Adrenal gland (tissue), 12 donors: Measurements from ENCODE around the gene ABCC5. TPM values are rescaled to one million over a fixed set of nuclear protein-coding genes. Genes with fewer than 3 reads are reported as not detected.
"Not testable (repeated sequence)": the region's sequence is repeated elsewhere in the genome, so short reads cannot be mapped to it uniquely, and the experiment has no call there.

ENCODE experiments used
- DNase-seq, 7 donors: peaks; one replicate each; pipeline ENCODE4 v3.0.0-alpha.2; 2019 to 2020
- H3K27ac ChIP-seq, 5 donors: fragments of 200-600 bp; sonication (generic) in 4 of 5; 1 replicate in 3 of 5; 2 replicates in 2 of 5; pipeline versions ENCODE4 v1.5.1 to v1.8.0; 2016 to 2020; ENCODE audit warnings: mild to moderate bottlenecking in 1 of 5
- H3K27me3 ChIP-seq: fragments of 200-600 bp; 2 replicates; pipeline ENCODE4 v1.8.0; 2021
- H3K36me3 ChIP-seq, 2 donors: fragments of 200-600 bp; replicated peaks in 1 of 2; 1 replicate in 1 of 2; 2 replicates in 1 of 2; pipeline versions ENCODE4 v1.5.1 to v1.8.0; 2018 to 2022
- H3K4me1 ChIP-seq, 2 donors: fragments of 200-600 bp; replicated peaks in 1 of 2; 1 replicate in 1 of 2; 2 replicates in 1 of 2; pipeline versions ENCODE4 v1.5.1 to v1.8.0; 2018 to 2021
- H3K4me3 ChIP-seq, 4 donors: fragments of 200-600 bp; sonication (generic) in 3 of 4; one replicate each; pipeline ENCODE4 v1.5.1; 2016 to 2018
- H3K9me3 ChIP-seq, 3 donors: fragments of 200-600 bp; sonication (generic) in 1 of 3; replicated peaks in 1 of 3; 1 replicate in 2 of 3; 2 replicates in 1 of 3; pipeline versions ENCODE4 v1.5.1 to v1.8.0; 2016 to 2021
- POLR2A ChIP-seq, 2 donors: fragments of 450-650 bp; IDR thresholded peaks; one replicate each; pipeline ENCODE4 v1.6.1; 2017; ENCODE audit warnings: antibody characterized with exemption in 2 of 2, mild to moderate bottlenecking in 2 of 2, moderate library complexity in 1 of 2
- WGBS, 4 donors: extraction: QIAGEN DNeasy Blood & Tissue Kit in 2 of 4; methylation state at CpG; one replicate each; pipeline versions ENCODE4 v1.1.5 to v1.1.7; 2013 to 2017; 5-methylcytosine and 5-hydroxymethylcytosine counted together
- intact Hi-C, 2 donors: fragments of 100-400 bp; cut with DNase I; formaldehyde crosslinking; loops; one replicate each; pipeline versions ENCODE4 v1.14.1 to v1.15.0; 2022 to 2023
- polyA plus RNA-seq, 3 donors: library from polyadenylated mRNA; stranded (reverse); fragments of 200-250 nt in 2 of 3; fragments of 350-450 nt in 1 of 3; fragmentation: Illumina TruSeq in 1 of 3; extraction: RNeasy Lipid Tissue Mini Kit (QIAGEN cat#74804) in 1 of 3; gene quantifications; one replicate each; pipeline ENCODE4 v1.2.3, GENCODE V29; 2013 to 2014
- total RNA-seq, 9 donors: library from RNA; depleted of rRNA in 4 of 9; stranded (reverse); fragments of >200 nt in 4 of 9; fragments of 120-200 nt in 1 of 9; fragmentation: NEBNext Ultra II Directional in 1 of 9; extraction: Animal tissue kit (Norgen Biotek cat#: 25700) in 1 of 9; gene quantifications; one replicate each; pipeline versions ENCODE4 v1.1.0 to v1.2.4, GENCODE V29; 2013 to 2023
- TF ChIP-seq, protein P1 (sequence below), 6 experiments: fragments of 450-650 bp in 4 of 6; fragments of 200-600 bp in 2 of 6; sonication (generic) in 1 of 6; IDR thresholded peaks; 1 replicate in 5 of 6; 2 replicates in 1 of 6; pipeline versions ENCODE4 v1.5.1 to v1.8.0; 2016 to 2021; ENCODE audit warnings: antibody characterized with exemption in 6 of 6, mild to moderate bottlenecking in 2 of 6, moderate library complexity in 1 of 6
- donor health status: healthy with polysubstance abuse.
- donor health status: Bipolar disorder and iron deficiency.
- donor health status: DM: yes; HTN: yes; CAD: no.
- donor health status: DM: no; HTN: no; CAD: no.
- donor health status: DM: no; HTN: no; CAD: no.
- donor health status: DM: yes; HTN: yes; CAD: no.

The ABCC5 gene
- total and polyA plus RNA-seq, 12 donors = 11.4 to 53.9 (median 25.0) TPM

DNA sequence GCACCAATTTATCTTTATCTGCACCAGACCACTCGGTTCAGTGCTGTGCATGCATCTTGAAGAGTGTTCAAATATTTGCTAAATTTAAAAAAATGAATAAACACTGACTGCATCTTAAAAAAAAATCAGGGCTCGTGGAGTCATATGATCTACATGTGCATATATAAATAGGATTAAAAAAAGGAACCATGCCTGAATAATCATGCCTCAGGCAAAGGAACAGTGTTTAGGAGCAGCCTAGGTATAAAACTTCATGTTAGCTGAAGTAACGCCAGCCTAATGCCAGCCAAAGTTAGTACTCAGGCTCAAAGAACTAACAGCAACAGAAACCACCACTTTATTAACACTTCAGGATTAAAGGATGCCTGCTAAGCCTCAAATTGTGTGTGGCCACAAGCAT lies 9.5 kb downstream of the ABCC5 start:
- no peak for DNase-seq
- Histone ChIP-seq H3K4me1 (peaks cover 0 to 32% of the 10 kb centered on the region in 2 donors), H3K27me3 (no peaks in the 10 kb centered on the region), H3K4me3 (no peak overlapping the region), H3K9me3 (no peaks in the 10 kb centered on the region), H3K27ac (peak overlapping the region in 1 of 5 donors; percentile 59), H3K36me3 (no peaks in the 10 kb centered on the region)
- intact Hi-C loops = no loop called here
- no peak for TF ChIP-seq POLR2A (IDR thresholded peaks at IDR 0.05)
- TF ChIP-seq, protein P1, sequence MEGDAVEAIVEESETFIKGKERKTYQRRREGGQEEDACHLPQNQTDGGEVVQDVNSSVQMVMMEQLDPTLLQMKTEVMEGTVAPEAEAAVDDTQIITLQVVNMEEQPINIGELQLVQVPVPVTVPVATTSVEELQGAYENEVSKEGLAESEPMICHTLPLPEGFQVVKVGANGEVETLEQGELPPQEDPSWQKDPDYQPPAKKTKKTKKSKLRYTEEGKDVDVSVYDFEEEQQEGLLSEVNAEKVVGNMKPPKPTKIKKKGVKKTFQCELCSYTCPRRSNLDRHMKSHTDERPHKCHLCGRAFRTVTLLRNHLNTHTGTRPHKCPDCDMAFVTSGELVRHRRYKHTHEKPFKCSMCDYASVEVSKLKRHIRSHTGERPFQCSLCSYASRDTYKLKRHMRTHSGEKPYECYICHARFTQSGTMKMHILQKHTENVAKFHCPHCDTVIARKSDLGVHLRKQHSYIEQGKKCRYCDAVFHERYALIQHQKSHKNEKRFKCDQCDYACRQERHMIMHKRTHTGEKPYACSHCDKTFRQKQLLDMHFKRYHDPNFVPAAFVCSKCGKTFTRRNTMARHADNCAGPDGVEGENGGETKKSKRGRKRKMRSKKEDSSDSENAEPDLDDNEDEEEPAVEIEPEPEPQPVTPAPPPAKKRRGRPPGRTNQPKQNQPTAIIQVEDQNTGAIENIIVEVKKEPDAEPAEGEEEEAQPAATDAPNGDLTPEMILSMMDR (IDR thresholded peaks at IDR 0.05) = no peak
- WGBS, 4 donors = 59 to 83% (median 72%) methylated on average over 3 of the region's 3 CpGs

DNA sequence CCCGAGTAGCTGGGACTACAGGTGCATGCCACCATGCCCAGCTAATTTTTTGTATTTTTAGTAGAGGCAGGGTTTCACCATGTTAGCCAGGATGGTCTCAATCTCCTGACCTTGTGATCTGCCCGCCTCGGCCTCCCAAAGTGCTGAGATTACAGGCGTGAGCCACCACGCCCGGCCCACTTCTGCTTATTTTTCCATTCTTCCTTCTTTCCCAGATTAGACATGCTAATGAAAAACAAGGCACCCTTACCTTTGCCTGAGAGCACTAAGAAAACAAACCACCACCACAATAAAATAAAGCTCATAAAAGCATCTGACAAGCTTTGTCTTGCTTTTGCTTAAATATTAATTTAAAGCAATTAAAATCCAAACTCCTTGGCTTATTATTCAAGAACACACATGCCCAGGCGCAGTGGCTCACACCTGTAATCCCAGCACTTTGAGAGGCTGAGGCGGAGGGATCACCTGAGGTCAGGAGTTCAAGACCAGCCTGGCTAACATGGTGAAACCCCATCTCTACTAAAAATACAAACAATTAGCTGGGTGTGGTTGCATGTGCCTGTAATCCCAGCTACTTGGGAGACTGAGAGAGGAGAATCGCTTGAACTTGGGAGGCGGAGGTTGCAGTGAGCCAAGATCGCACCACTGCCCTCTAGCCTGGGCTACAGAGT lies 10.4 kb downstream of the ABCC5 start:
- WGBS, 4 donors = 83 to 90% (median 87%) methylated on average over 10 to 11 of the region's 11 CpGs
- intact Hi-C loops = not testable (repeated sequence)

DNA sequence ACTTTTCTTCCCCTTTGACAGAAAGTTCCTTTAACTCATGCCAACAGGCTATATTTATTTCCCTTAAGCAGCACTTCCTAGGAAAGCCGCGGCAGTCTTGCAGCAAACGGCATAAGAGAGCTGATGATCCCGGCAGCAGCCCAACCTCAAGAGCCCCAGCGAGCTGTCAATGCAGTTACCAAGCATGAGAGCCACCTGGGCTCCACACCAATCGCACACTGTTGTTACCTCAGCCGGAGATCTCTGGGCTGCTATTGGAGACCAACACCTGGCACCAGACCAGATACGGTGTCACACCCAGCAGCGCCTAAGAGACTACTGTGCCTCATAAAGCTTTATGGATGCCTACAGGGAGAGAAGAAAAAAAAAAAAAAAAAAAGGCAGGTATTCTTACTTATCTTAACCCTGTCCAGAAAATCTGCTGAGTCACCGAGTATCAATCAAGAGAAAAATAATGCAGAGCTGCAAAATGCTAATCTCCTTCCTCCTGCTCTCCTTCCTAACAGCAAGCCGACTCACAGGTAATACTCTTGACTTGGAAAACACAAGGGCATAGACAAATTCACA lies 11.7 kb downstream of the ABCC5 start:
- 11 to 25% (median 14%) methylated on average over 10 to 11 of the region's 11 CpGs for WGBS, 4 donors
- peak overlapping the region in 2 of 5 donors; percentile 31 to 59 for H3K27ac ChIP-seq
- H3K4me1 ChIP-seq = peaks cover 0 to 40% of the 10 kb centered on the region in 2 donors
- no peak overlapping the region for H3K4me3 ChIP-seq
- no peaks in the 10 kb centered on the region for H3K27me3 ChIP-seq
- TF ChIP-seq, protein P1 (IDR thresholded peaks at IDR 0.05) = no peak
- no peak for TF ChIP-seq POLR2A (IDR thresholded peaks at IDR 0.05)
- no peaks in the 10 kb centered on the region for H3K36me3 ChIP-seq
- no peaks in the 10 kb centered on the region for H3K9me3 ChIP-seq
- intact Hi-C loops = no loop called here
- DNase-seq = peak; percentile 63 to 95 (median 81)

More for the DNA sequence above, 10.4 kb downstream of the ABCC5 start:
- H3K4me3 ChIP-seq, H3K9me3 ChIP-seq, H3K36me3 ChIP-seq, H3K27me3 ChIP-seq, DNase-seq: not testable (repeated sequence)
- H3K4me1 ChIP-seq = peaks cover 0 to 32% of the 10 kb centered on the region in 2 donors
- peak overlapping the region in 2 of 5 donors; percentile 42 to 59 for H3K27ac ChIP-seq

DNA sequence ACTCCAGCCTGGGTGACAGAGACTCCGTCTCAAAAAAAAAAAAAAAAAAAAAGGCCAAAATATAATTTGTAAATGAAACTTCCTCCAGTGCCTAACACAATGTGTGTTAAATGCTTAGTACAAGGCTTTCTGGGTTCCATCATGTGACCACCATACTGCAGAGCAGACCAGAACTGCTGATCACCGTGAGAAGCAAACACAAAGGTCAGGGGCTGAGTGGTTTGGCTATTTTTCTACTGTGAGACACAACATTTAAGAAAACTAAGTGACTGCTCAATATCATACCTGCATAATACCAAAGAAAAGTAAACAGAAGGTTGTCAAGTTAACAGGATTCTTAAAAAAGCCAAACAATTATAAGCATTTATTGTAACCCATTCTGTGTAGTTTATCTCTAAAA lies 13.2 kb downstream of the ABCC5 start:
- Histone ChIP-seq H3K27me3 (no peaks in the 10 kb centered on the region), H3K9me3 (no peaks in the 10 kb centered on the region), H3K27ac (peak overlapping the region in 1 of 5 donors; percentile 53), H3K4me3 (no peak overlapping the region), H3K4me1 (peaks cover 0 to 41% of the 10 kb centered on the region in 2 donors), H3K36me3 (no peaks in the 10 kb centered on the region)
- peak in 3 of 7 donors; percentile 21 to 32 (median 25) for DNase-seq
- TF ChIP-seq, protein P1 (IDR thresholded peaks at IDR 0.05) = no peak
- no peak for TF ChIP-seq POLR2A (IDR thresholded peaks at IDR 0.05)
- WGBS, 4 donors = 71 to 85% (median 78%) methylated on average over 2 of the region's 2 CpGs
- intact Hi-C loops = no loop called here
